Measurements from ENCODE around the gene ZFYVE9. TPM values are rescaled to one million over a fixed set of nuclear protein-coding genes. Genes with fewer than 3 reads are reported as not detected.

The ZFYVE9 gene
- total and polyA plus RNA-seq, 10 of the 15 experiments (the other 5 are each of a cell fraction or from before 2014, with no cell fraction given): 0.26 to 6.9 (median 2.3) TPM

DNA sequence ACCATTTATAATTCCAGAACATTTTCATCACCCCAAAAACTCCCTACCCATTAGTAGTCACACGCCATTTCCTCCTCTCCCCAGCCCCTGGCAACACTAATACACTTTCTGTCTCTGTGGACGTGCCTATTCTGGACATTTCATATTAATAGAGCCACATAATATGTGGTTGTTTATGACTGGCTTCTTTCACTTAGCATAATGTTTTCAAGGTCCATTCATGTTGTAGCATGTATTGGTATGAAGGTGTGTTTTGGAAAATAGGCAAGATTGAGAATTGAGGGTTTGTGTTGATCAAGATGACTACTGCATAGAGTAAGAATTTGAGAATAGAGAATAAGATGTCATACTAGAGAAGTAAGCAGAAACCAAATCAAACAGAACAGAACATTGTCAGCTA, 67.5 kb downstream of the ZFYVE9 start:
- ChIA-PET CTCF (no interaction called here), POLR2A (no interaction called here), SMC1A (ENCODE audit: uncharacterized antibody, unreplicated experiment) (no interaction called here), RAD21 (ENCODE audit: unreplicated experiment) (no interaction called here)
- Histone ChIP-seq H3K4me2 (ENCODE audit: control insufficient read depth, insufficient read depth) (no peak overlapping the region), H3K9ac (ENCODE audit: control insufficient read depth, insufficient read depth, low read length) (no peak overlapping the region), H3K79me2 (ENCODE audit: control insufficient read depth, insufficient read depth, low read length) (no peaks in the 10 kb centered on the region), H2AFZ (ENCODE audit: control insufficient read depth, low read depth, low read length) (no peak overlapping the region), H3K4me3 (no peak overlapping the region), H3K27ac (ENCODE audit: control insufficient read depth, insufficient read depth) (no peak overlapping the region), H3K27me3 (replicated peaks in 1 of 2; ENCODE audit: control insufficient read depth in 2 of 2, insufficient read depth in 2 of 2, low read length in 1 of 2) (no peaks in the 10 kb centered on the region), H3K4me1 (ENCODE audit: control insufficient read depth, insufficient read depth, low read length) (peaks cover 3% of the 10 kb centered on the region; the same call in 1 of the 2 replicates), H3K9me3 (replicated peaks; ENCODE audit: control insufficient read depth, insufficient read depth, low read length) (no peaks in the 10 kb centered on the region; the same call in 1 of the 3 replicates), H4K20me1 (ENCODE audit: control insufficient read depth, insufficient read depth) (no peaks in the 10 kb centered on the region), H3K36me3 (ENCODE audit: control insufficient read depth in 2 of 2, insufficient read depth in 2 of 2, low read length in 1 of 2) (no peaks in the 10 kb centered on the region)
- FAIRE-seq: no peak
- no peak; the same call in 2 of the 3 replicates for ATAC-seq
- TF ChIP-seq RUNX3 (IDR thresholded peaks at IDR 0.05; ENCODE audit: low read length): no peak
- TF ChIP-seq, protein P1, sequence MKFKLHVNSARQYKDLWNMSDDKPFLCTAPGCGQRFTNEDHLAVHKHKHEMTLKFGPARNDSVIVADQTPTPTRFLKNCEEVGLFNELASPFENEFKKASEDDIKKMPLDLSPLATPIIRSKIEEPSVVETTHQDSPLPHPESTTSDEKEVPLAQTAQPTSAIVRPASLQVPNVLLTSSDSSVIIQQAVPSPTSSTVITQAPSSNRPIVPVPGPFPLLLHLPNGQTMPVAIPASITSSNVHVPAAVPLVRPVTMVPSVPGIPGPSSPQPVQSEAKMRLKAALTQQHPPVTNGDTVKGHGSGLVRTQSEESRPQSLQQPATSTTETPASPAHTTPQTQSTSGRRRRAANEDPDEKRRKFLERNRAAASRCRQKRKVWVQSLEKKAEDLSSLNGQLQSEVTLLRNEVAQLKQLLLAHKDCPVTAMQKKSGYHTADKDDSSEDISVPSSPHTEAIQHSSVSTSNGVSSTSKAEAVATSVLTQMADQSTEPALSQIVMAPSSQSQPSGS (IDR thresholded peaks at IDR 0.05; ENCODE audit: low read length): no peak
- TF ChIP-seq, protein P2, sequence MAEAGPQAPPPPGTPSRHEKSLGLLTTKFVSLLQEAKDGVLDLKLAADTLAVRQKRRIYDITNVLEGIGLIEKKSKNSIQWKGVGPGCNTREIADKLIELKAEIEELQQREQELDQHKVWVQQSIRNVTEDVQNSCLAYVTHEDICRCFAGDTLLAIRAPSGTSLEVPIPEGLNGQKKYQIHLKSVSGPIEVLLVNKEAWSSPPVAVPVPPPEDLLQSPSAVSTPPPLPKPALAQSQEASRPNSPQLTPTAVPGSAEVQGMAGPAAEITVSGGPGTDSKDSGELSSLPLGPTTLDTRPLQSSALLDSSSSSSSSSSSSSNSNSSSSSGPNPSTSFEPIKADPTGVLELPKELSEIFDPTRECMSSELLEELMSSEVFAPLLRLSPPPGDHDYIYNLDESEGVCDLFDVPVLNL (IDR thresholded peaks at IDR 0.05; ENCODE audit: low read depth, low read length): no peak
- TF ChIP-seq NFIC (IDR thresholded peaks at IDR 0.05; ENCODE audit: low read depth, low read length): 0 out of 2 replicates have a peak, but pooled peaks have one; percentile 20
- TF ChIP-seq, protein P3, sequence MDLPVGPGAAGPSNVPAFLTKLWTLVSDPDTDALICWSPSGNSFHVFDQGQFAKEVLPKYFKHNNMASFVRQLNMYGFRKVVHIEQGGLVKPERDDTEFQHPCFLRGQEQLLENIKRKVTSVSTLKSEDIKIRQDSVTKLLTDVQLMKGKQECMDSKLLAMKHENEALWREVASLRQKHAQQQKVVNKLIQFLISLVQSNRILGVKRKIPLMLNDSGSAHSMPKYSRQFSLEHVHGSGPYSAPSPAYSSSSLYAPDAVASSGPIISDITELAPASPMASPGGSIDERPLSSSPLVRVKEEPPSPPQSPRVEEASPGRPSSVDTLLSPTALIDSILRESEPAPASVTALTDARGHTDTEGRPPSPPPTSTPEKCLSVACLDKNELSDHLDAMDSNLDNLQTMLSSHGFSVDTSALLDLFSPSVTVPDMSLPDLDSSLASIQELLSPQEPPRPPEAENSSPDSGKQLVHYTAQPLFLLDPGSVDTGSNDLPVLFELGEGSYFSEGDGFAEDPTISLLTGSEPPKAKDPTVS (IDR thresholded peaks at IDR 0.05; ENCODE audit: low read depth, low read length): no peak
- TF ChIP-seq, protein P4, sequence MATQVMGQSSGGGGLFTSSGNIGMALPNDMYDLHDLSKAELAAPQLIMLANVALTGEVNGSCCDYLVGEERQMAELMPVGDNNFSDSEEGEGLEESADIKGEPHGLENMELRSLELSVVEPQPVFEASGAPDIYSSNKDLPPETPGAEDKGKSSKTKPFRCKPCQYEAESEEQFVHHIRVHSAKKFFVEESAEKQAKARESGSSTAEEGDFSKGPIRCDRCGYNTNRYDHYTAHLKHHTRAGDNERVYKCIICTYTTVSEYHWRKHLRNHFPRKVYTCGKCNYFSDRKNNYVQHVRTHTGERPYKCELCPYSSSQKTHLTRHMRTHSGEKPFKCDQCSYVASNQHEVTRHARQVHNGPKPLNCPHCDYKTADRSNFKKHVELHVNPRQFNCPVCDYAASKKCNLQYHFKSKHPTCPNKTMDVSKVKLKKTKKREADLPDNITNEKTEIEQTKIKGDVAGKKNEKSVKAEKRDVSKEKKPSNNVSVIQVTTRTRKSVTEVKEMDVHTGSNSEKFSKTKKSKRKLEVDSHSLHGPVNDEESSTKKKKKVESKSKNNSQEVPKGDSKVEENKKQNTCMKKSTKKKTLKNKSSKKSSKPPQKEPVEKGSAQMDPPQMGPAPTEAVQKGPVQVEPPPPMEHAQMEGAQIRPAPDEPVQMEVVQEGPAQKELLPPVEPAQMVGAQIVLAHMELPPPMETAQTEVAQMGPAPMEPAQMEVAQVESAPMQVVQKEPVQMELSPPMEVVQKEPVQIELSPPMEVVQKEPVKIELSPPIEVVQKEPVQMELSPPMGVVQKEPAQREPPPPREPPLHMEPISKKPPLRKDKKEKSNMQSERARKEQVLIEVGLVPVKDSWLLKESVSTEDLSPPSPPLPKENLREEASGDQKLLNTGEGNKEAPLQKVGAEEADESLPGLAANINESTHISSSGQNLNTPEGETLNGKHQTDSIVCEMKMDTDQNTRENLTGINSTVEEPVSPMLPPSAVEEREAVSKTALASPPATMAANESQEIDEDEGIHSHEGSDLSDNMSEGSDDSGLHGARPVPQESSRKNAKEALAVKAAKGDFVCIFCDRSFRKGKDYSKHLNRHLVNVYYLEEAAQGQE (IDR thresholded peaks at IDR 0.05; ENCODE audit: low read depth, low read length): no peak
- no peak for TF ChIP-seq SMARCA5 (IDR thresholded peaks at IDR 0.05)
- no TSS peak for BruUV-seq (replicated peaks)
- DNase-seq (ENCODE audit: low read depth, low spot score): no peak
- intact Hi-C loops (cut with micrococcal nuclease; ENCODE audit: unreplicated experiment): no loop called here
- 36% methylated on average over 2 of the region's 2 CpGs for WGBS (ENCODE audit: insufficient coverage, insufficient replicate concordance, low lambda C conversion rate, missing lambda C conversion rate)
- in situ Hi-C loops (cut with MboI): no loop called here

Data from GM12878 (cell line).